GM18873 (cell line): ENCODE measurements around the gene OTOA.
"Not testable (repeated sequence)": the region's sequence is repeated elsewhere in the genome, so short reads cannot be mapped to it uniquely, and the experiment has no call there.

Experiments
- ATAC-seq: cut with Tn5 transposase; IDR thresholded peaks from one replicate; pipeline ENCODE4 v1.9.1; 2021; ENCODE audit warnings: mild to moderate bottlenecking, moderate library complexity, moderate number of reproducible peaks; ENCODE audit not compliant: unreplicated experiment, low FRiP score

The OTOA gene

GRCh38 chr16:21713549-21714368 is 50.0 kb downstream of the OTOA start:
- no peak for ATAC-seq

- ATAC-seq, result not testable (repeated sequence)
These were observed 50.5 kb downstream of the OTOA start for GRCh38 chr16:21714369-21714618.

GRCh38 chr16:21717608-21718007 is 53.8 kb downstream of the OTOA start:
- ATAC-seq, result no peak

- no peak for ATAC-seq
These were observed 55.5 kb downstream of the OTOA start for GRCh38 chr16:21719283-21719682.

GRCh38 chr16:21720533-21720932 is 56.8 kb downstream of the OTOA start:
- no peak for ATAC-seq

GRCh38 chr16:21722771-21723455 is 59.1 kb downstream of the OTOA start:
- no peak for ATAC-seq

GRCh38 chr16:21723532-21723931 is 59.8 kb downstream of the OTOA start:
- ATAC-seq, result no peak

- no peak for ATAC-seq
These were observed 63.6 kb downstream of the OTOA start for GRCh38 chr16:21727344-21727743.

GRCh38 chr16:21731233-21731632 is 67.5 kb downstream of the OTOA start:
- ATAC-seq, result not testable (repeated sequence)

- not testable (repeated sequence) for ATAC-seq
These were observed 76.9 kb downstream of the OTOA start for GRCh38 chr16:21740637-21741036.

GRCh38 chr16:21756192-21757079 is 92.7 kb downstream of the OTOA start:
- ATAC-seq, result not testable (repeated sequence)

- not testable (repeated sequence) for ATAC-seq
These were observed 93.4 kb downstream of the OTOA start for GRCh38 chr16:21757080-21757671.

GRCh38 chr16:21768280-21768679 is 104.5 kb downstream of the OTOA start:
- not testable (repeated sequence) for ATAC-seq

- not testable (repeated sequence) for ATAC-seq
These were observed 105.0 kb downstream of the OTOA start for GRCh38 chr16:21768810-21769209.

GRCh38 chr16:21769284-21769683 is 105.5 kb downstream of the OTOA start:
- ATAC-seq, result not testable (repeated sequence)

GRCh38 chr16:21770584-21770983 is 106.8 kb downstream of the OTOA start:
- ATAC-seq, result not testable (repeated sequence)

- not testable (repeated sequence) for ATAC-seq
These were observed 108.9 kb downstream of the OTOA start for GRCh38 chr16:21772547-21773206.

GRCh38 chr16:21773207-21773553 is 109.4 kb downstream of the OTOA start:
- not testable (repeated sequence) for ATAC-seq

GRCh38 chr16:21780525-21780924 is 116.8 kb downstream of the OTOA start:
- ATAC-seq, result not testable (repeated sequence)

- ATAC-seq, result not testable (repeated sequence)
These were observed 126.7 kb downstream of the OTOA start for GRCh38 chr16:21790506-21790905.
